ENCODE data around the gene FAM221A.
"Not testable (repeated sequence)": the region's sequence is repeated elsewhere in the genome, so short reads cannot be mapped to it uniquely, and the experiment has no call there.

Gene FAM221A, protein sequence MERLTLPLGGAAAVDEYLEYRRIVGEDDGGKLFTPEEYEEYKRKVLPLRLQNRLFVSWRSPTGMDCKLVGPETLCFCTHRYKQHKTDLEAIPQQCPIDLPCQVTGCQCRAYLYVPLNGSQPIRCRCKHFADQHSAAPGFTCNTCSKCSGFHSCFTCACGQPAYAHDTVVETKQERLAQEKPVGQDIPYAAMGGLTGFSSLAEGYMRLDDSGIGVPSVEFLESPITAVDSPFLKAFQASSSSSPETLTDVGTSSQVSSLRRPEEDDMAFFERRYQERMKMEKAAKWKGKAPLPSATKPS

DNA sequence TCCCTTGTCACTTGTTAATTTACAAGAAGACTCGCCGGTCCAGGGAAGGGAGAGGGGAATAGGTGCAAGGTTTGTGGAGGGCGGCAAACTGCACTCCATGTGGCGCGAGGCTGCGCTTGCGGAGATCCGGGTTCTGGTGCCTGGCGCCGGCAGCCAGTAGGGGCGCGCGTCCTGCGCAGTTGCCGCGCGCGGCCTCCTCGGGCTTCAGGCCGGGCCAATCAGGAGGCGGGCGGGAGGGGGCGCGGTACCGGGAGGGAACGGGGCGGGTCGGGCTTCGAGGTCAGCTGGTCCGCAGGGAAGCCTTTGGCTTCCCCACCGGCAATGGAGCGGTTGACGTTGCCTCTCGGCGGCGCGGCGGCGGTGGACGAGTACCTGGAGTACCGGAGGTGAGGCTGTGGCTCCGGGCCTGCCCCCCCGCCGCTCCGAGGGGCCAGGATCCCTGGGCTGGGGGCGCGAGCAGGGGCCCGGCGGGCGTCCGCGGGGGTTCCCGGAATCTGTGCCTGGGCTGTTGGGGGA, at the start of gene FAM221A:
TSS of gene FAM221A (plus strand) at position 302 of the 516 bp plus-strand sequence. CDS start at position 322, 20 bp downstream.
- DNase-seq: peak; percentile 47 to 74 (median 57)

GRCh38 chr7:23633417-23633816, 46.6 kb upstream of the FAM221A start:
- DNase-seq: no peak

- DNase-seq: no peak
Observed at GRCh38 chr7:23645822-23646221, 34.2 kb upstream of the FAM221A start.

DNA sequence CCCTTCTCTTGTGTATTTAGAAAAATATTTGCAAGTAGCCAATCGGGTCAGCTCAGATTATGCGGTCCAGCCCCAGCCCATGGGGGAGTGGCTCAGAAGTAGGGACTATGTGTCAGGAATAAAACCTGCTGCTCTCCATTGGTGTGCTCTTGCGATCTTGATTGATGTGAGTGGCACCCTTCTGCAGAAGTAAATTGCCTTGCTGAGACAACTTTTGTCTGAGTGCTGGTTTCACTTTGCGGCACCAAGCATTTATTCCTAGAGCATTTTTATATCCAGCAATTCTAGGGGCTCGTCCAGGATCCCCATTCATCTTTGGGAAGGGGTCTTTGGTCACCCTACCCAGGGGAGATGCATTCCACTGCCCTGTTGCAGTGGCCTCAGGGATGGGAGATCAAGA, 26.1 kb upstream of the FAM221A start:
- no peak for DNase-seq

DNA sequence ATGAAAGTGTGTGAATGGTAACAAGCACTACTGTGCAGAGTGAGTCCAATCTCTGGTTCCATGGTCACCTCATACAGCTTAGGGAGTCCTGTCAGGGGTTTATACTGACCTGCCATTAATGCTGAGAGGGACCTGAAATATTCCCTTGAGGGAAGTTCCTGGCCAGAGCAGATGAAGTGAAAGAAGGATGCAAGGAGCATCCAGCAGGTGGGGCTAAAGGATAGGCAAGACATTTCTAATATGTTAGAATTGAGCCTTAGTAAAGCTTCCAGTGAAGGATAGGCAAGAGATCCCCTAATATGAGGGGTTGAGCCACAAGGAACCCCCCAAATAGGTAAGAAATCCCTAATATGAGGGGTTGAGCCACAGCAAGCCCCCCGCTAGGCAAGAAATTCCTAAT, 25.5 kb upstream of the FAM221A start:
- DNase-seq: no peak

- DNase-seq: no peak
Observed at GRCh38 chr7:23655433-23655832, 24.6 kb upstream of the FAM221A start.

DNA sequence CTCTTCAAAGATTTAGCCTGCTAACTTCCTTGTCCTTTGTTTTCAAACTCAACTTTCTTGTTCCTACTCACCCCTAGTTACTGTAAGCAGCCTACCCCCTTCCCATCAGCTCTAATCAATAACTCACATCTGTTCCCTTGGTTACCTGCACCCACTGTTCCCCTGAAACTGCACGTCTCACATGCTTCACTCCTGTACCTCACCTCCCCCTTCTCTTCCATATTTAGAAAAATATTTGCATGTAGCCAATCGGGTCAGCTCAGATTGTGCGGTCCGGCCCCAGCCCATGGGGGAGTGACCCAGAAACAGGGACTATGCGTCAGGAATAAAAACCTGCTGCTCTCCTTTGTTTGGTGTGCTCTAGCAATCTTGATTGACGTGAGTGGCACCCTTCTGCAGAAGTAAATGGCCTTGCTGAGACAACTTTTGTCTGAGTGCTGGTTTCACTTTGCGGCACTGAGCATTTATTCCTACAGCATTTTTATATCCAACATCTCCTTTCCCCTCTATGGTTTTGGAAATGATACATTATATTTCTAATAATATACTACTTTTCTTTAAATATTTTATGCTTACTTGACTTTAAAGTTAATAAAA, 21.1 kb upstream of the FAM221A start:
- no peak for DNase-seq

- no peak for DNase-seq
Observed at GRCh38 chr7:23661385-23661784, 18.6 kb upstream of the FAM221A start.

DNA sequence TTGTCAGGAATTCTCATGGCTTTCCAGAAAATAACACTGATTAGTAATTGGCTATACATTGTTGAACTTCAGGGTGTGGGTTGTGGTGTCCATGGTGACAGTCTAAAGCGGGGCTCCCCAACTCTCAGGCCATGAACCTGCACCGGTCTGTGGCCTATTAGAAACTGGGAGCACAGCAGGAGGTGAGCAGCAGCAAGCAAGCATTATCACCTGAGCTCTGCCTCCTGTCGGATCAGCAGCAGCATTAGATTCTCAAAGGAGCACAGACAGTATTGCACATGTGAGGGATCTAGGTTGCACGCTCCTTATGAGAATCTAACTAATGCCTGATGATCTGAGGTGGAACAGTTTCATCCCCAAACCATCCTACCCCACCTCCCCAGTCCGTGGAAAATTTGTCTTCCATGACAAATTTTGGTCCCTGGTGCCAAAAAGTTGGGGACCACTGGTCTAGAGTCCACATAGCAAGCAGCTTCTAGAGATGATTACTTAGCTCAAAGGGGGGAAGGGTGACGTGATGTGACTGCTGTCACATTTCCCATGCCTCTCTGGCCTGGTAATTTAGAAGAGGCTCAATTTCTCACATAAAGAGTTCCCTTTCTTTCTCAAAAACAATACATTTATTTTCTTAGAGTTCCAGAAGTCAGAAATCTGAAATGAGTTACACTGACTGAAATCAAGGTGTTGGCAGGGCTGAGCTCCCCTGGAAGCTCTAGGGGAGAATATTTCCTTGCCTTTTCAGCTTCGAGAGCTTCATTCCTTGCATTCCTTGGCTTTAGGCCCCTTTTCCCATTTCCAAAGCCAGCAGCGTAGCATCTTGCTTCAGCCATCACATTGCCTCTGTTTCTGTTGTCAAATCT, 17.6 kb upstream of the FAM221A start:
- DNase-seq: no peak

GRCh38 chr7:23662984-23663313, 17.1 kb upstream of the FAM221A start:
- no peak for DNase-seq

GRCh38 chr7:23664122-23664521, 15.9 kb upstream of the FAM221A start:
- no peak for DNase-seq

DNA sequence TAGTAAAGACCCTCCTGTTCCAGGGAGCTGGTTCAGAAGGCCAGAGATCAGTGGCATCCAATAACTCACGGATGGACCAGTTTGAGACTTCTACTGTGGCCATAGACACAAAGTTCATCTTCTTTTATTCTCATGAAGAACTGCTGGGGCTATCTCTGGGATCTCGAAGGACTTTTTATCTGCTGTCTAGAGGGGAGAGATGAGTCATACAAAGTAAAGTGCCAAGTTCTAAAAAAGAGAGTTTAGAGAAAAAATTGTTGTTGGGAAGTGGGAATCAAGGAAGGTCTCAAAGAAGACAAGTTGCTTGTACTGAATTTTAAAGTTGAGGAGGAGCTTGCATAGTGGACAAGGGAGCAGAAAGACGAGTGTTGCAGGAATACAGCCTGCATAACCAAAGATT, 8.0 kb upstream of the FAM221A start:
- DNase-seq: no peak

GRCh38 chr7:23680414-23681405, 711 bp downstream of the FAM221A start:
- peak in 1 of 4 experiments; percentile 19 for DNase-seq

DNA sequence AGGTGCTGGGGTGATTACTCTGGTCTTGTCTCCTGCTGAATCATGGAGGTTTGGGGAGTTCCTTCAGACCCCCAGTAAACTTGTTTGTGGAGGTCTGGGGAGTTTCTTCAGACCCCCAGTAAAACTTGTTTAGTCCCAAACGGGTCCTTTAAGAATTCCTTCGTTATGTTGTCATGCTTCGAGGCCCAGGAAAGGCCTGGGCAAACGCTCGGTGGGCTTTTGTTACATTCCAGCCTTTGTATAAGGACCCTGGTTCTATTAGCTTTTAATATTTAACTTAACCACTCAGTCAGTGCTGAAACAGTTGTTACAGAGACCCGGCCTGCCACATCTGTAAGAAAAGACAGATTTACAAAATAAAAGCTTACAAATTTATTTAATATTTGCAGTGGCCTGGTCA, 4.0 kb downstream of the FAM221A start:
- not testable (repeated sequence) for DNase-seq

GRCh38 chr7:23685731-23686130, 5.7 kb downstream of the FAM221A start:
- no peak for DNase-seq

DNA sequence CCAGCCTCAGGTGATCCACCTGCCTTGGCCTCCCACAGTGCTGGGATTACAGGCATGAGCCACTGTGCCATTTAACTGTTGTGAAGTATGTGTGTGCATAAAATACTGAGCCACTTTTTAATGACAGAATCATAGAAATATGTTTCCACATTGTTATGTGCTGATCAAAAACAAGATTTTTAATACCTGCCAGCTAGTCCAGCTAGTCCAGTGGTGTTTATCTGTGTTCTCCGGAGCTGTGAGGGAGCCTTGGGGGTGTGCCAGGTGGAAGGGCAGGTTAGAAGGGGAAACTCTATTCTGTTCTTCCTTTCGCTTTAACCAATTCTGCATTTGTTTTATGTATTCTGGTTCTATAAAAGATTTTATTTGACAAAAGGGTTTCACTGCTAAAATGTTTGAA, 7.0 kb downstream of the FAM221A start:
- no peak for DNase-seq

DNA sequence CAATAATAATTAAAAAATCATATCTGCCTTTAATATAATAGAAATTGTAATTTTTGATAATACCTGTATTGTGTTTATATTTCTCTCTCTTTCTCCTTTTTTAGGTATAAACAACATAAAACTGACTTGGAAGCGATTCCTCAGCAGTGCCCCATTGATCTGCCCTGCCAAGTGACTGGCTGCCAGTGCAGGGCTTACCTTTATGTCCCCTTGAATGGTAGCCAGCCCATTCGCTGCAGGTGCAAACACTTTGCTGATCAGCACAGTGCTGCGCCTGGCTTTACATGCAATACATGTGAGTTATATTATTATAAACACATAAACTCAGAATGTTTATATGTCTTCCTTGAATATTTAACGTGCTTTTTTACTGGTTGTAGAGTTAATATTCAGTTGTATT, 9.2 kb downstream of the FAM221A start:
- DNase-seq: no peak

- no peak for DNase-seq
Observed at GRCh38 chr7:23691320-23691719, 11.3 kb downstream of the FAM221A start.

DNA sequence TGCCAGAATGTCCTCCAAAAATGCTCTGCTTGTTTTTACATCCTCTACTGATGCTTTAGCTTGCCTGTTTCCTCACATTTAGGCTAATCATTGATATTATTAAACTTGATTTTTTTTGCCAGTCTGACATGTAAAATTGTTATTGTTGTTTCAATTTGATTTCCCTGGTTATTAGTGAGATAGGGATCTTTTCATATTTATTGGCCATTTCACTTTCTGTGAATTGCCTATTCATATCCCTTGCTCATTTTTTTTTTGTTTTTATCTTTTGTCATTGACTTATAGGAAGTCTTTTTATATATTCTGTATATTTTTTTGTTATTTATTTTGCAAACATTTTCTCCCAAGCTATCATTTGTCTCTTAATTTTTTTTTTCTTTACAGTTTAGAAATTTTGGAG, 13.2 kb downstream of the FAM221A start:
- no peak for DNase-seq

DNA sequence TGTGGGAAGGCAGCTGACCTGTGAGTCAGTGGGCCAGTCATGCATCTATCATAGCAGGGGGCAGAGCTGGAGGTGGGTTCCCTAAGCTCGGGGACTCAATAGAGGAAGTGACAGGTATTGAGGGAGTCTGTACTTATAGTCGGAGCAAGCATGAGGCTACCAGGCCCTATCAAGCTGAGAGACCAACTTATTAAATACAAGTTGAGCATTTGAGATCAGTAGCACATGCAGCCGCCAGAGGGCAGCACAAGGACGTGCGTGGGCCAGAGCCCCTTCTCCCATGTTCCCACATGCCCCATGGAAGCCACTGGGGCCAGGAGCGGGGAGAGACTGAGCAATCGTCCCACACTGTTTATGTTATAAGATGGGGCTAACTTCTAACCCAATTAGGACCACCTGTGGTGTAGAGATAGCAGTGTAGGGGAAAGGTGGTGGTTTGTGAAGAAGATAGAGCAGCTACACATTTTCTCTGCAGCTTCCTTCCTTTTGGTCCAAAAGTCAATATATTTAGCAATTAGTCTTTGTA, 17.0 kb downstream of the FAM221A start:
- DNase-seq: peak; percentile 4 to 52 (median 16)

- DNase-seq: no peak
Observed at GRCh38 chr7:23698822-23699221, 18.8 kb downstream of the FAM221A start.

GRCh38 chr7:23700046-23700445, 20.0 kb downstream of the FAM221A start:
- DNase-seq: no peak

Data from activated naive CD4-positive, alpha-beta T cell (primary cell).